Activated T-helper 1 cell treated with anti-CD3 and anti-CD28 coated beads, Interleukin-12 subunit alpha, Interleukin-12 subunit beta, Interleukin-2, Interleukin-4 antibody, amounts not matched to agents 30 ng/mL and 10 ng/mL and 1 ng/mL, durations not matched to agents 14 hours and 24 hours and 36 hours (primary cell): ENCODE measurements around the gene LYPD8. TPM values are rescaled to one million over a fixed set of nuclear protein-coding genes. Genes with fewer than 3 reads are reported as not detected.

Experiments
- total RNA-seq: library from RNA; stranded (reverse); gene quantifications from 2 replicates; pipeline ENCODE4 v1.2.3, GENCODE V29; 2022

Gene LYPD8
- total RNA-seq, 1 donor from 2014 or later, result not detected

Other genes starting within 250 kb of the LYPD8 start
- not detected in 2 replicates for gene OR2G6, start 247.7 kb downstream of the LYPD8 start, total RNA-seq
- not detected in 2 replicates for gene OR2T29, start 193.0 kb downstream of the LYPD8 start, total RNA-seq
- gene OR2T34, start 181.0 kb downstream of the LYPD8 start, total RNA-seq, result not detected in 2 replicates
- gene OR2T10, start 158.1 kb downstream of the LYPD8 start, total RNA-seq, result not detected in 2 replicates
- gene OR2T11, start 120.7 kb downstream of the LYPD8 start, total RNA-seq, result not detected in 2 replicates
- gene OR2T35, start 110.5 kb downstream of the LYPD8 start, total RNA-seq, result not detected in 2 replicates
- not detected in 2 replicates for gene OR2T27, start 100.2 kb downstream of the LYPD8 start, total RNA-seq
- gene OR14I1, start 53.0 kb downstream of the LYPD8 start, total RNA-seq, result not detected in 2 replicates
- gene SH3BP5L, start 70.2 kb upstream of the LYPD8 start, total RNA-seq, result 29.0 and 30.9 TPM in 2 replicates
- gene ZNF672, start 82.5 kb upstream of the LYPD8 start, total RNA-seq, result 42.3 and 45.2 TPM in 2 replicates
- gene ZNF692, start 103.3 kb upstream of the LYPD8 start, total RNA-seq, result 89.6 and 91.0 TPM in 2 replicates
- 7.2 and 8.4 TPM in 2 replicates for gene PGBD2, start 150.5 kb upstream of the LYPD8 start, total RNA-seq